Panc1 (cell line): ENCODE data around the gene TTLL5. TPM values are rescaled to one million over a fixed set of nuclear protein-coding genes. Genes with fewer than 3 reads are reported as not detected.

Experiments used
- ATAC-seq: fragments of 200-7000 bp; cut with Tn5 transposase; 2 replicates; pipeline ENCODE4 v1.9.1; 2020; ENCODE audit warnings: mild to moderate bottlenecking, moderate library complexity
- BruUV-seq: library from RNA; stranded (reverse); fragments of 400-500 nt; replicated peaks from 2 replicates; lab custom pipeline; 2021; lab: Mats Ljungman, UMichigan
- CTCF ChIA-PET: fragments of 300-600 bp; sonication (Branson Sonifier 250); formaldehyde crosslinking; loops from one replicate; lab custom pipeline; 2022; ENCODE audit warnings: antibody characterized with exemption; lab: Charles Lee
- POLR2A ChIA-PET: fragments of 300-600 bp; sonication (Branson Sonifier 250); formaldehyde crosslinking; loops from one replicate; lab custom pipeline; 2022; ENCODE audit warnings: antibody characterized with exemption; lab: Charles Lee
- DNase-seq: peaks from one replicate; pipeline ENCODE4 v3.0.0-alpha.2; 2010; ENCODE audit warnings: low read depth, low spot score
- H3K27ac ChIP-seq: 2 replicates; pipeline ENCODE4 v1.5.1; 2011; ENCODE audit warnings: mild to moderate bottlenecking, low read length, inconsistent platforms
- H3K27me3 ChIP-seq: fragments of 200-500 bp; sonication (Bioruptor generic); 2 replicates; pipeline ENCODE4 v1.6.0; 2014; ENCODE audit warnings: low read length, inconsistent platforms; ENCODE audit not compliant: control insufficient read depth, insufficient read depth
- H3K36me3 ChIP-seq: fragments of 200-500 bp; sonication (Bioruptor generic); 2 replicates; pipeline ENCODE4 v1.5.1; 2014; ENCODE audit warnings: inconsistent platforms, mild to moderate bottlenecking, low read length, moderate library complexity; ENCODE audit not compliant: control insufficient read depth, insufficient read depth
- H3K4me1 ChIP-seq: 2 replicates; pipeline ENCODE4 v1.5.1; 2011; ENCODE audit warnings: inconsistent platforms, mild to moderate bottlenecking, low read length, moderate library complexity; ENCODE audit not compliant: control insufficient read depth, insufficient read depth
- H3K4me3 ChIP-seq, 2 experiments: 2 replicates each; pipeline ENCODE4 v1.5.1; 2011 to 2012; ENCODE audit warnings: low read depth in 2 of 2, low read length in 2 of 2, mild to moderate bottlenecking in 2 of 2, inconsistent platforms in 1 of 2, moderate library complexity in 1 of 2
- H3K9me3 ChIP-seq: fragments of 200-500 bp; sonication (Bioruptor generic); 2 replicates; pipeline ENCODE4 v1.5.1; 2014; ENCODE audit warnings: low read depth, mild to moderate bottlenecking, inconsistent platforms, low read length, moderate library complexity; ENCODE audit not compliant: control insufficient read depth, insufficient read depth
- POLR2AphosphoS5 ChIP-seq: IDR thresholded peaks from 2 replicates; pipeline ENCODE4 v1.6.1; 2012; ENCODE audit warnings: mild to moderate bottlenecking, low read depth, low read length, moderate library complexity
- SIN3A ChIP-seq: IDR thresholded peaks from 2 replicates; pipeline ENCODE4 v1.6.1; 2012; ENCODE audit warnings: low read depth, mild to moderate bottlenecking, low read length, moderate library complexity, borderline replicate concordance; ENCODE audit not compliant: insufficient read depth
- TCF7L2 ChIP-seq: IDR thresholded peaks from 2 replicates; pipeline ENCODE4 v1.6.1; 2011; ENCODE audit warnings: mild to moderate bottlenecking, low read depth, low read length, inconsistent platforms
- in situ Hi-C: cut with HindIII; loops from 2 replicates; pipeline ENCODE4 v1.10.0; 2016; ENCODE audit warnings: low sequenced_read_pairs, low pct_unique_long_range_greater_than_20kb
- intact Hi-C: fragments of 100-400 bp; cut with micrococcal nuclease; formaldehyde crosslinking; loops from one replicate; pipeline ENCODE4 v1.10.0; 2022; ENCODE audit not compliant: unreplicated experiment
- total RNA-seq: library from RNA; stranded (reverse); gene quantifications from one replicate; pipeline ENCODE4 v1.2.1, GENCODE V29; 2021; ENCODE audit not compliant: unreplicated experiment
- TF ChIP-seq, protein P1 (sequence below), 2 experiments: IDR thresholded peaks; 2 replicates each; pipeline ENCODE4 v1.6.1; 2011 to 2012; ENCODE audit warnings: low read depth in 2 of 2, control low read depth in 1 of 2, low read length in 1 of 2, mild to moderate bottlenecking in 1 of 2, moderate library complexity in 1 of 2; ENCODE audit not compliant: insufficient read depth in 1 of 2
- TF ChIP-seq, protein P2 (sequence below): fragments of 450-650 bp; IDR thresholded peaks from 2 replicates; pipeline ENCODE4 v1.5.1; 2017; ENCODE audit warnings: mild to moderate bottlenecking

TTLL5 gene
- total RNA-seq, 1 experiment from 2014 or later: 23.5 TPM

DNA sequence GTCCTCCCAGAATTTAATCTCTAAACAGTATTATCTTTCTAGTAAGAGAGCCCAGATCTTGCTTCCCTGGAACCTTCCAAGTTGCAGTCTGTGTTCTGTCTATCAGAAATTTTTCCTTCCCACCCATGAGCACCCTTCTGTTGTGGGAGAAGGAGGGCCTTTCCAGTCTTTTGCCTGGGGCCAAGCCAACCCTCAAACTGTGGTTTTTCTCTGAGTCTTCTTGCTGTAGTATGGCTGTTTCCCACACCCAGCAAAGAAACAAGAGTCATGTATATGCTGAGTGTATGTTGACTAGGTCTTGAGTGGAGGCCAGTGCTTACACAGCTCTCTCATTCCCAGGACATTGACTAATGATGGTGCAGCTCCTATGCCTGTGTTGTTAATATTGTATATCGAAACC lies 216.2 kb downstream of the TTLL5 start:
- Histone ChIP-seq H3K4me3 (no peak overlapping the region), H3K4me1 (no peaks in the 10 kb centered on the region; the same call in 1 of the 2 replicates), H3K27ac (no peak overlapping the region), H3K9me3 (no peaks in the 10 kb centered on the region), H3K36me3 (no peaks in the 10 kb centered on the region), H3K27me3 (no peaks in the 10 kb centered on the region)
- intact Hi-C loops (no loop called here), in situ Hi-C loops (no loop called here)
- no TSS peak for BruUV-seq
- ATAC-seq: no peak
- CTCF ChIA-PET: no interaction called here
- no peak for DNase-seq
- POLR2A ChIA-PET: no interaction called here
- TF ChIP-seq TCF7L2 (no peak), SIN3A (no peak), POLR2AphosphoS5 (no peak)
- TF ChIP-seq, protein P1, sequence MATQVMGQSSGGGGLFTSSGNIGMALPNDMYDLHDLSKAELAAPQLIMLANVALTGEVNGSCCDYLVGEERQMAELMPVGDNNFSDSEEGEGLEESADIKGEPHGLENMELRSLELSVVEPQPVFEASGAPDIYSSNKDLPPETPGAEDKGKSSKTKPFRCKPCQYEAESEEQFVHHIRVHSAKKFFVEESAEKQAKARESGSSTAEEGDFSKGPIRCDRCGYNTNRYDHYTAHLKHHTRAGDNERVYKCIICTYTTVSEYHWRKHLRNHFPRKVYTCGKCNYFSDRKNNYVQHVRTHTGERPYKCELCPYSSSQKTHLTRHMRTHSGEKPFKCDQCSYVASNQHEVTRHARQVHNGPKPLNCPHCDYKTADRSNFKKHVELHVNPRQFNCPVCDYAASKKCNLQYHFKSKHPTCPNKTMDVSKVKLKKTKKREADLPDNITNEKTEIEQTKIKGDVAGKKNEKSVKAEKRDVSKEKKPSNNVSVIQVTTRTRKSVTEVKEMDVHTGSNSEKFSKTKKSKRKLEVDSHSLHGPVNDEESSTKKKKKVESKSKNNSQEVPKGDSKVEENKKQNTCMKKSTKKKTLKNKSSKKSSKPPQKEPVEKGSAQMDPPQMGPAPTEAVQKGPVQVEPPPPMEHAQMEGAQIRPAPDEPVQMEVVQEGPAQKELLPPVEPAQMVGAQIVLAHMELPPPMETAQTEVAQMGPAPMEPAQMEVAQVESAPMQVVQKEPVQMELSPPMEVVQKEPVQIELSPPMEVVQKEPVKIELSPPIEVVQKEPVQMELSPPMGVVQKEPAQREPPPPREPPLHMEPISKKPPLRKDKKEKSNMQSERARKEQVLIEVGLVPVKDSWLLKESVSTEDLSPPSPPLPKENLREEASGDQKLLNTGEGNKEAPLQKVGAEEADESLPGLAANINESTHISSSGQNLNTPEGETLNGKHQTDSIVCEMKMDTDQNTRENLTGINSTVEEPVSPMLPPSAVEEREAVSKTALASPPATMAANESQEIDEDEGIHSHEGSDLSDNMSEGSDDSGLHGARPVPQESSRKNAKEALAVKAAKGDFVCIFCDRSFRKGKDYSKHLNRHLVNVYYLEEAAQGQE (IDR thresholded peaks at IDR 0.05; ENCODE audit: insufficient read depth in 1 of 2, low read depth in 2 of 2, low read length in 1 of 2): no peak
- TF ChIP-seq, protein P2, sequence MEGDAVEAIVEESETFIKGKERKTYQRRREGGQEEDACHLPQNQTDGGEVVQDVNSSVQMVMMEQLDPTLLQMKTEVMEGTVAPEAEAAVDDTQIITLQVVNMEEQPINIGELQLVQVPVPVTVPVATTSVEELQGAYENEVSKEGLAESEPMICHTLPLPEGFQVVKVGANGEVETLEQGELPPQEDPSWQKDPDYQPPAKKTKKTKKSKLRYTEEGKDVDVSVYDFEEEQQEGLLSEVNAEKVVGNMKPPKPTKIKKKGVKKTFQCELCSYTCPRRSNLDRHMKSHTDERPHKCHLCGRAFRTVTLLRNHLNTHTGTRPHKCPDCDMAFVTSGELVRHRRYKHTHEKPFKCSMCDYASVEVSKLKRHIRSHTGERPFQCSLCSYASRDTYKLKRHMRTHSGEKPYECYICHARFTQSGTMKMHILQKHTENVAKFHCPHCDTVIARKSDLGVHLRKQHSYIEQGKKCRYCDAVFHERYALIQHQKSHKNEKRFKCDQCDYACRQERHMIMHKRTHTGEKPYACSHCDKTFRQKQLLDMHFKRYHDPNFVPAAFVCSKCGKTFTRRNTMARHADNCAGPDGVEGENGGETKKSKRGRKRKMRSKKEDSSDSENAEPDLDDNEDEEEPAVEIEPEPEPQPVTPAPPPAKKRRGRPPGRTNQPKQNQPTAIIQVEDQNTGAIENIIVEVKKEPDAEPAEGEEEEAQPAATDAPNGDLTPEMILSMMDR: no peak

DNA sequence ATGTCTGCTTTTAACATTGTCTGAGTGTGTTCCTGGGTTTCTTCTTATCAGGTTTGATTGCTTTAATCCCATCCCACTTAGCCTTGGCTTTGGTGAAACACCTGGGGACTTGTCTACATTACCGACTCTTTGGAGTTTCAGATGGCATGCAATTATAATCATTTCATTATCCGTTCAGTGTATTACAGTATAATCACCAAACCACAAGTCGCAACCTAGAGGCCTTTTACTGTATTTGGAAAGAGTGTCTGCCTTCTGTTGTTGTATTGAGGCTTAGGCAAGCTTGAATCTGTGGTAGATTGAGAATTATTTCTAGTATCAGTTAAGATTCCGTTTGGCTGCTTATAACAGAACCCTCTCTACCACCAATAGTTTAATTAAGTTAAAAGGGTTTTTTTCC lies 216.8 kb downstream of the TTLL5 start:
- no peaks in the 10 kb centered on the region for H3K9me3 ChIP-seq
- no peak overlapping the region for H3K27ac ChIP-seq
- no peak for ATAC-seq
- BruUV-seq: no TSS peak
- ChIA-PET CTCF (no interaction called here), POLR2A (no interaction called here)
- intact Hi-C loops: no loop called here
- TF ChIP-seq POLR2AphosphoS5: no peak
- TF ChIP-seq, protein P2: no peak
- no peak for TF ChIP-seq TCF7L2
- TF ChIP-seq, protein P1 (IDR thresholded peaks at IDR 0.05; ENCODE audit: insufficient read depth in 1 of 2, low read depth in 2 of 2, low read length in 1 of 2): no peak
- TF ChIP-seq SIN3A: no peak
- in situ Hi-C loops: no loop called here
- no peaks in the 10 kb centered on the region for H3K36me3 ChIP-seq
- H3K4me1 ChIP-seq: no peaks in the 10 kb centered on the region
- no peaks in the 10 kb centered on the region for H3K27me3 ChIP-seq
- H3K4me3 ChIP-seq: no peak overlapping the region
- DNase-seq: no peak
